Choroid plexus epithelial cell (primary cell): ENCODE measurements around the gene RYR2.

ENCODE experiments used
- DNase-seq: peaks from one replicate; pipeline ENCODE4 v3.0.0-alpha.2; 2010; ENCODE audit warnings: low read depth
- H3K4me3 ChIP-seq: 2 replicates; pipeline ENCODE4 v1.5.1; 2011; ENCODE audit warnings: low read depth, mild to moderate bottlenecking, control low read depth, low read length, moderate library complexity
- CTCF ChIP-seq: conservative IDR thresholded peaks from 2 replicates; pipeline ENCODE4 v1.5.1; 2011; ENCODE audit warnings: low read depth, mild to moderate bottlenecking, control low read depth, inconsistent platforms, low read length, moderate library complexity

RYR2 gene

DNA sequence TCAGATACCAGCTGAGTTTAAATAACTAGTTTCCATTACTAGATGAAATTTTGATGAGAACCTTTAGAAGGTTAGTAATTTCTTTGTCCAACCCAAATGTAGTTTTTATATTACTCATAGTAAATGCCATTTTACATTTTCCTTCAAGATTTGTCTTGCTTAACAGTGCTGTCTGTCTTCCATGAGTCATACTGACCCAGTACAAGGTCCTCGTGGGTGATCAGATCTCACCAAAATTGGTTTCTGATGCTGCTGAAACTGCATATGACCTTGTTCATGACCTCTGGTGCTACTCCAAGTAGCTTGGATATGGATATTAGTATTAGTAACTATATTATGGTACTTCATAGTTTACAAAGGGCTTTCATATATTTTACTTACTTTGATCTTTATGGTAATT, 207.1 kb downstream of the RYR2 start:
- TF ChIP-seq CTCF, result no peak
- H3K4me3 ChIP-seq, result no peak overlapping the region
- no peak for DNase-seq

DNA sequence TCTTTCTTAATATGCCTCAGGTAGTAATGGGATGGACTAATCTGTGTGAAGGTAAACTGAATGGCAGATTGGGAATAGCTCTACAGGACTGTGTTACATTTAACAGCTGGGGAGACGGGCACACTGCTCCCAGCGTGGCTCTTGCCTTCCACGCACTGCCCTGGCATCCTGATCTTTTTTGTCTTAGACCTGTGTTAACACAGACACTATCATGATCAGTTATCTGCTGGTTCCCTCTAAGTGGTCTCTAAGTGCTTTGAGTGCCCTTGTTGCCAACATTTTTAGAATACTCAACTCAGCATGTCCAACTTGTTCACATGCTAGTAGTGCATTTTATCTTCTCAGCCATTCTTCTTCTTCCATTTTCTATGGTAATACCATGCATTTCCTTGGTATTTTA, 208.1 kb downstream of the RYR2 start:
- DNase-seq, result no peak
- TF ChIP-seq CTCF, result no peak
- H3K4me3 ChIP-seq, result no peak overlapping the region

GRCh38 chr1:237255071-237255470, 213.1 kb downstream of the RYR2 start:
- no peak for TF ChIP-seq CTCF
- no peak overlapping the region for H3K4me3 ChIP-seq
- DNase-seq, result no peak

DNA sequence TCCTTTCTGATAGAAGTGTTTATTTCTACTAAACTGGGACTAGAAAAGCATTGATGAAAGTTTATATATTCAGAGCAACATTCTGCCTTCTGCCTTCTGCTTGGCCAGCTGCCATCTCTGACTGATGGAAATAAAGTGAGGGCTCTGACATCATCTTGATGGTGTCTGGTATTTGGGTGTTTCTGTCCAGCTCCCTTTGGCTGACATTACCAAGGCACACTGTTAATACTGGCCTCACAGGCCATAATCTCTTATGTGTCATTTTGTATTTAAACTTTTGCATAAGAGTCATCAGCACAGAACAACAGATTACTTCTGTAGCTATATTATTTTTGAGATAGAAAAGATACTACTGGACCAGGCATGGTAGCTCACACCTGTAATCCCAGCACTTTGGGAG, 216.9 kb downstream of the RYR2 start:
- H3K4me3 ChIP-seq, result no peak overlapping the region
- TF ChIP-seq CTCF, result no peak
- DNase-seq, result no peak

GRCh38 chr1:237261198-237261597, 219.2 kb downstream of the RYR2 start:
- no peak overlapping the region for H3K4me3 ChIP-seq
- TF ChIP-seq CTCF, result no peak
- DNase-seq, result no peak

DNA sequence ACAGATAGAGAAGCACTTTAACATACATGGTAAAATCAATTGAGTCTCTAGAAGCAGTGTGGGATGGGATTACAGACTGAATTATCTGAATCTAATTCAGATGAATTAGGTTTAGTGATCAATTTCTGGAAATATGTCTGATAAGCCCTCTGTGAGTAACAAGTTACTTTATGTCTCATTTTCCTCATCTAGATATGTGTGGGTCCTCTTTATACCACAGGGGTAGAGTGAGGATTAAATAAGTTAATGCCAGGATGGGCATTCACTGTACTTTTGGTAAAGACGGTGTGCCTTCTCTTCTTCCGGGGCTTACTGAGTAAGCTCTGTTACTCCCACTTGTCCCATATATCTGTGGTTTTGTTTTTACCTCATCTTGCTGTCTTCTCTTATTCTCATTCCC, 225.8 kb downstream of the RYR2 start:
- no peak for DNase-seq
- TF ChIP-seq CTCF, result no peak
- H3K4me3 ChIP-seq, result no peak overlapping the region

GRCh38 chr1:237269938-237270337, 228.0 kb downstream of the RYR2 start:
- no peak for TF ChIP-seq CTCF
- DNase-seq, result no peak
- no peak overlapping the region for H3K4me3 ChIP-seq
